ENCODE data around the gene TMEM106C.

TMEM106C gene

GRCh38 chr12:47931187-47931586 lies 32.2 kb upstream of the TMEM106C start:
- TF ChIP-seq, protein P1, sequence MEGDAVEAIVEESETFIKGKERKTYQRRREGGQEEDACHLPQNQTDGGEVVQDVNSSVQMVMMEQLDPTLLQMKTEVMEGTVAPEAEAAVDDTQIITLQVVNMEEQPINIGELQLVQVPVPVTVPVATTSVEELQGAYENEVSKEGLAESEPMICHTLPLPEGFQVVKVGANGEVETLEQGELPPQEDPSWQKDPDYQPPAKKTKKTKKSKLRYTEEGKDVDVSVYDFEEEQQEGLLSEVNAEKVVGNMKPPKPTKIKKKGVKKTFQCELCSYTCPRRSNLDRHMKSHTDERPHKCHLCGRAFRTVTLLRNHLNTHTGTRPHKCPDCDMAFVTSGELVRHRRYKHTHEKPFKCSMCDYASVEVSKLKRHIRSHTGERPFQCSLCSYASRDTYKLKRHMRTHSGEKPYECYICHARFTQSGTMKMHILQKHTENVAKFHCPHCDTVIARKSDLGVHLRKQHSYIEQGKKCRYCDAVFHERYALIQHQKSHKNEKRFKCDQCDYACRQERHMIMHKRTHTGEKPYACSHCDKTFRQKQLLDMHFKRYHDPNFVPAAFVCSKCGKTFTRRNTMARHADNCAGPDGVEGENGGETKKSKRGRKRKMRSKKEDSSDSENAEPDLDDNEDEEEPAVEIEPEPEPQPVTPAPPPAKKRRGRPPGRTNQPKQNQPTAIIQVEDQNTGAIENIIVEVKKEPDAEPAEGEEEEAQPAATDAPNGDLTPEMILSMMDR (IDR thresholded peaks at IDR 0.05; ENCODE audit: low read depth, low read length), result no peak
- H3K9me3 ChIP-seq (ENCODE audit: severe bottlenecking), result no peaks in the 10 kb centered on the region
- no peak overlapping the region for H3K4me3 ChIP-seq (ENCODE audit: low read depth, low read length)
- H3K36me3 ChIP-seq, result no peaks in the 10 kb centered on the region
- H3K27me3 ChIP-seq (ENCODE audit: insufficient read depth, low read depth, severe bottlenecking), result peaks cover 27% of the 10 kb centered on the region
- no peak overlapping the region for H3K27ac ChIP-seq
- no peak for DNase-seq

DNA sequence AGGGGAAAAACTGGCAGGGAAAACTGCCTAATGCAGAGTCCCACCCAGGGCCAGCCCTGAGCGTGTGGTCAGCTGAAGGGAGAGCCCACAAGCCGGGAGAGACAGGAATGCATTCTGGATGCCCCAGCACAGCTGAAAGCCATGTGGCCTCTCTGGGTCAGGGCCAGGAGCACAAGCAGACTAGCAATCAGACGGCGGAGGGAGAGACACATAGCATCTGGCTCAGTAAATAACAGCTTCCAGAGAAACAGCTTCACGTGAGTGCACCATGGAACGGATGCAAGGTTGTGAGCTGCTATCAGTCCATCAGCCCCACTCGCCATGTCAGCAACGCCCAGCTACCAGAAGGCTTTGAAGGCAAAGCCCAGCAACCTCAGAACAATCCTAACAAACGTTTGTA lies 28.2 kb upstream of the TMEM106C start:
- H3K36me3 ChIP-seq, result no peaks in the 10 kb centered on the region
- TF ChIP-seq, protein P1 (IDR thresholded peaks at IDR 0.05; ENCODE audit: low read depth, low read length), result no peak
- no peak overlapping the region for H3K4me3 ChIP-seq (ENCODE audit: low read depth, low read length)
- peaks cover 8% of the 10 kb centered on the region for H3K27me3 ChIP-seq (ENCODE audit: insufficient read depth, low read depth, severe bottlenecking)
- DNase-seq, result no peak
- H3K27ac ChIP-seq, result no peak overlapping the region
- H3K9me3 ChIP-seq (ENCODE audit: severe bottlenecking), result no peaks in the 10 kb centered on the region

DNA sequence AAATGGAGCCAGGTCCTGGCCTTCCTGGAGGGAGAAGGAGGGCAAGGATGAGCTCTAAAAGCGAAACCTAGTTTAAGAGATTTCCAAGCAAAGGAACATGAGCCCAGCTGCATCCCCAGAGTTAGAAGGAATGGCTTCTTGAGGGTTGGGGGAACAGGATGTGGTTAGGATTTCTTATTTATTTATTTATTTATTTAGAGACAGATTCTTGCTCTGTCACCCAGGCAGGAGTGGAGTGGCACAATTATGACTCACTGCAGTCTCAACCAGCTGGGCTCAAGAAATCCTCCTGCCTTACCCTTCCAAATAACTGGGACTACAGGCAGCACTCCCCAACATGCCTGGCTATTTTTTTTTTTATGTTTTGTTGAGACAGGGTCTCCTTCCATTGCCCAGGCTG lies 25.3 kb upstream of the TMEM106C start:
- Histone ChIP-seq H3K27me3 (ENCODE audit: insufficient read depth, low read depth, severe bottlenecking) (no peaks in the 10 kb centered on the region), H3K36me3 (no peaks in the 10 kb centered on the region), H3K9me3 (ENCODE audit: severe bottlenecking) (no peaks in the 10 kb centered on the region), H3K4me3 (ENCODE audit: low read depth, low read length) (no peak overlapping the region), H3K27ac (no peak overlapping the region)
- DNase-seq, result no peak
- TF ChIP-seq, protein P1 (IDR thresholded peaks at IDR 0.05; ENCODE audit: low read depth, low read length), result no peak

DNA sequence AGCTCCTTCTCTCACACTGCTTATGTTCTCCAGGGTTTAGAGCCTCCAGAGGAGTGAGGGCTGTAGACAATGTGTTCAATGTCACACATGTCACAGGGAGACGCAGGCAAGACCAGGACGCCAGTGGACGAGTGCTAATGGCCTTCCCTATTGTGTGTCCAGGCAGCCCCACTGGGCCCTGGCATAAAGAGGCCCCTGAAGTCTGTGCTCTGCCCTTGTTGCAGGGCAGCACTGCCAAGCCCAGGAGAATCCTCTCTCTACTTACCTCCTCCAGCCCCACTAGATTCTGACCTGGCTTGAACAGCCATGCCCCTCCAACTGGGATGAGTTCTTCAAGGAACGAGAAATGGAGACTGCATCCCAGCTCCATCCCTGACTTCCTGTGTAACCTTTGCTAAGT lies 24.8 kb upstream of the TMEM106C start:
- DNase-seq, result no peak
- Histone ChIP-seq H3K9me3 (ENCODE audit: severe bottlenecking) (no peaks in the 10 kb centered on the region), H3K27me3 (ENCODE audit: insufficient read depth, low read depth, severe bottlenecking) (no peaks in the 10 kb centered on the region), H3K36me3 (no peaks in the 10 kb centered on the region), H3K27ac (no peak overlapping the region), H3K4me3 (ENCODE audit: low read depth, low read length) (no peak overlapping the region)
- TF ChIP-seq, protein P1 (IDR thresholded peaks at IDR 0.05; ENCODE audit: low read depth, low read length), result no peak

DNA sequence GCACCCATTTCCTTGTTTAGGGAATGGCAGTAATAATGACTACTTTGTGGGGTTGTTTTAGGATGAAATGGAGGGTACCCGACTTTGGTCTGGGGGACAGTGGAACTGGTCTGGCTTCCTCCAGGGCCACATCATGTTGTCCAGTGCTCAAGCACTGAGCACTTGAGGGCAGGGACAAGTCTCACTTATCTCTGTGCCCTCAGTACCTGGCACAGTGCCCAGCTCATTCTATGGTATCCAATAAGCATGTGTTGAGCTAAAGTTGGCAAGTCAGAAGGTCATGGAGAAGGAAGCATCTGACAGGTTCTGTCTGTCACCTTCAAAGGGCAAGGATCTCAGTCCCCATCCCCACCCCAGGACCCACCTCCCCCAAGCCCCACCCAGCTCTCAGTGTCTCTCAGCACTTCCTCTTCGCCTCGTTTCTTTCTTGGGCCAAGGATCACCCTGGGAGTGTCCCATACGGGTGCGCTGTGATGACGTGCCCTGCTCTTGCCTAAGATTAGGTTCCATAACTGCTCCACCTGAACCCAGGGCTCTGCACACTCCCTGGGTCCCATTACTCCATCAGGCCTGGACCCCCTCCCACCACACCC lies 24.3 kb upstream of the TMEM106C start:
- H3K4me3 ChIP-seq (ENCODE audit: low read depth, low read length), result no peak overlapping the region
- no peak overlapping the region for H3K27ac ChIP-seq
- H3K36me3 ChIP-seq, result no peaks in the 10 kb centered on the region
- H3K9me3 ChIP-seq (ENCODE audit: severe bottlenecking), result no peaks in the 10 kb centered on the region
- TF ChIP-seq, protein P1 (IDR thresholded peaks at IDR 0.05; ENCODE audit: low read depth, low read length), result no peak
- no peaks in the 10 kb centered on the region for H3K27me3 ChIP-seq (ENCODE audit: insufficient read depth, low read depth, severe bottlenecking)
- no peak for DNase-seq

Data from WERI-Rb-1 (cell line).